ENCODE data around the gene CALCR. TPM values are rescaled to one million over a fixed set of nuclear protein-coding genes. Genes with fewer than 3 reads are reported as not detected.
"Not testable (repeated sequence)": the region's sequence is repeated elsewhere in the genome, so short reads cannot be mapped to it uniquely, and the experiment has no call there.

The CALCR gene
- not detected in 2 replicates for total RNA-seq

DNA sequence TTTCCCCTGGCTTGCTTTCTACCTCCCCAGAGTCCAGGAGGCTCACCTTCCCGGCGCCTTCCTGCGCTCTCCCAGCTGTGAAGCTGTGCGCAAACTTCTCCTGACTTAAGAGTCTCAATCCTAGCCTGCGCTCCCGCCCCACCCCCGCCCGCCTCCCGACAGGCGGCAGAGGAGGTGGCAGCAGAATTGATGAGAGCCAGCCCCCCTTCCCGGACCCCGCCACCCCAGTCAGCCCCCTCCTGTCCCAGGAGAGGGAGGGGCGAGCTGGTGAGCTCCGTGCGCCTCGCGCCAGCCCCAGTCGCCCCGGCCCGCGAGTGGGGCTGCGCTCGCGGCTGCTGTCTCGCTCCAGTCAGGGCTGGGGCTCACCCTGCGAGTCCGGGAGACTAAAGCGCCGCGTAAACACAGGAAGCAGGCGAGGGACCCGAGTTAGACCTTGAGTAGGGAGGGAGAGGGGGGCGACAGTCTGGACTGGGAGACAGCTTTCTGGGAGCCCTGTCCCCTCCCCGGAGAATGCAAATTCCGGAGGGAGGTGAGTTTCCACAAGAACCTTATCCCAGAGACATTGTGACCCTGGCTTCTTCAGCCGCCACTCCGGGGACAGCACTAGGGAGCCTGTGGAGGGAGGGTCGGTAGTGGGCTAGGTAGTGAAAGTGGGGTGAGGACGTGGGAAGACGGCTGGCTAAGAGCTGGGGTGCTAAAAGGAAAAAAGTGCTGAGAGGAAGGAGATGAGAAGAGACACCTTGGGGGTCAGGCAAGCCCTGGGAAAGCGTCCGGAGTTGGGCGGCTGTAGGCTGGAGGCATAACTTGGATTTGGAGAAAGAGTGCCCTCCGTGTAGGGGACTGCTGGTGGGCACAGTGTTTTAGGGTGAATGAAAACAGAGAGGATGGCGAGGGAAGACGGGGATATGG is at the start of gene CALCR:
CALCR (minus strand) TSS at position 79 of the 909 bp plus-strand sequence. CDS start 87,743 bp downstream, outside the sequence.
- intact Hi-C loops (cut with micrococcal nuclease): no loop called here
- no peak for DNase-seq (ENCODE audit: low spot score)
- H3K27me3 Mint-ChIP-seq (ENCODE audit: insufficient read depth): peaks cover 28% of the 10 kb centered on the region
- H3K9me3 Mint-ChIP-seq: no peaks in the 10 kb centered on the region
- H3K4me1 Mint-ChIP-seq (ENCODE audit: low read depth): no peaks in the 10 kb centered on the region
- H3K4me3 Mint-ChIP-seq: no peak within 1 kb of the TSS
- H3K27ac Mint-ChIP-seq: no peak within 1 kb of the TSS
- H3K36me3 Mint-ChIP-seq (ENCODE audit: low read depth): no peaks in the 10 kb centered on the region

DNA sequence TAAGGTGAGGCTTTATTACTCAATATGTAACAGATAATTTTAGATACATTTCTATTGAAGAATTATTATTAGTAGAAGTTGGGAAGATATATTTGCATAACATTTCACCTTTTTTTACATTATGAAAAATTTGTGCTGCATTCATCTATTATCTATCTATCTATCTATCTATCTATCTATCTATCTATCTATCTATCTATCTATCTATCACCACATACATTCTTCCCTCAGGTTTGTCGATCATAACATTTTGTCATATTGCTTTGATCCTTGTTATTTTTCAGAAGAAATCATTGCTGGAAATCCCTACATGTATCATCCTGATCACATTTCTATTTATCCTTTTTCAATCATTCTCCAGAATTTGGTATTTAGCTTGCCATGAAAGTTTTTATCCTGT is 49.3 kb upstream of the CALCR start:
- Mint-ChIP-seq H3K9me3 (no peaks in the 10 kb centered on the region), H3K27me3 (ENCODE audit: insufficient read depth) (peaks cover 2% of the 10 kb centered on the region), H3K36me3 (ENCODE audit: low read depth) (no peaks in the 10 kb centered on the region), H3K4me1 (ENCODE audit: low read depth) (no peaks in the 10 kb centered on the region), H3K27ac (no peak overlapping the region), H3K4me3 (no peak overlapping the region)
- DNase-seq (ENCODE audit: low spot score): no peak
- intact Hi-C loops (cut with micrococcal nuclease): no loop called here

DNA sequence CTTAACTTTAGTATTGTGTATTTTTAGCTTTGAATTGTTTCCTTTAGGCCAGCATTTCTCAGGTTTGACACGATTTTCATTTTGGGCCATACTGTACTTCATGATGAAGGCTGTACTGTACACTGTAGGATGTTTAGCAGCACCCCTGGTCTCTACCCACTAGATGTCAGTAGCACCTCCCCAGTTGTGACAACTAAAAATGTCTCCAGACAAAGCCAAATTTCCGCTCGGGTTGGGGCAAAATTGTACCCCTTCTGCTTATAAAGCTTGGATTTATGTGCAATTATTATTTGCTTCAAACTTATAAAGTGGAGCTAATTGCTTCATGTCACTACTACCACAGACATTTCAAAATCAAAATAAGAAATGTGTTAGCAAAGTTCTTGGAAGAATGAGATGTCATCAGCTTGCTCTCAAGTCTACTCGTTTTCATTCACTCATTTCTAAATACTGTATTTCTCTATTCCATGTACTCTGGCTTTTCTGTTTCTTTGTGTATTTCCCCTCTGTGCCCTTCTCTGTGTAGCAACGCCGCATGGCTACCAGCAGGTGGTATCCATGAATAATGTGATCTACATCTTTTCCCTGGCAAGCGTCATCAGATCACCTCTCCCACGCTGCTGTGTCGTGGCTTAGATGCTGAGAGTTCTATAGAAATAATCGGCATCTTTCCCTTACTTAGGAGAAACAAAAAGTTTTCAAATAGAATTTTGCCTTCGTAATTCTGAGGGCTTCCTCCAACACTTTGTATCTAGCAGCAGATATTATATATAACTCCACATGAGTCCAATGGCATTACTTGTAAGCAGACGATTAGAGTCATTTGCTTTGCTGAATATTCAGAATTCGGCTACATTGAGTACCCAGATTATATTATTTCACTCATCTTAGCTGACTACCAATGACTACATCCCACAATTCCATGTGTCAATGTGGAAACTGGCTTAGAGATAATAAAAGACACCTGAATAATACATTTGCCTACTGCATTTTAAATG is 47.8 kb upstream of the CALCR start:
- Mint-ChIP-seq H3K27me3 (ENCODE audit: insufficient read depth) (peaks cover 2% of the 10 kb centered on the region), H3K4me3 (no peak overlapping the region), H3K36me3 (ENCODE audit: low read depth) (no peaks in the 10 kb centered on the region), H3K27ac (no peak overlapping the region), H3K4me1 (ENCODE audit: low read depth) (no peaks in the 10 kb centered on the region), H3K9me3 (no peaks in the 10 kb centered on the region)
- no peak for DNase-seq (ENCODE audit: low spot score)
- intact Hi-C loops (cut with micrococcal nuclease): no loop called here

DNA sequence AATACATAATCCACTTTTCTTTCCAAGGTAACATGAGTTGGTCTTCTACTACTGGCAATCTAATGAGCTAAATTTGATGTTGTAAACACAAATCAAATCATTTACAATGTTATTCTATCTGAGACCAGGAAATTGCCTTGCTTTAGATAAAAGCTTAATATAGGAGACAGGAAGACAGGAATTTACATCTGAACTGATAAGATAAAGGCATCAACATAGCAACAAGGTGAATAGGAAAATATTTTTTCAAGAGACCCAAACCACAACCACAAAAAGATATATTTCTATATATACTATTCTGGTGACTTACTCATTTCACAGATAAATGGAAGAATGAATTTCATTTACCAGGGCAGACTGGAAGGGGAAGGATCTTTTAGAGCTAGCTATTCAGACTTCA is 46.3 kb upstream of the CALCR start:
- intact Hi-C loops (cut with micrococcal nuclease): no loop called here
- H3K4me1 Mint-ChIP-seq (ENCODE audit: low read depth): no peaks in the 10 kb centered on the region
- H3K4me3 Mint-ChIP-seq: no peak overlapping the region
- no peaks in the 10 kb centered on the region for H3K9me3 Mint-ChIP-seq
- no peaks in the 10 kb centered on the region for H3K36me3 Mint-ChIP-seq (ENCODE audit: low read depth)
- no peak for DNase-seq (ENCODE audit: low spot score)
- peaks cover 2% of the 10 kb centered on the region for H3K27me3 Mint-ChIP-seq (ENCODE audit: insufficient read depth)
- H3K27ac Mint-ChIP-seq: no peak overlapping the region

DNA sequence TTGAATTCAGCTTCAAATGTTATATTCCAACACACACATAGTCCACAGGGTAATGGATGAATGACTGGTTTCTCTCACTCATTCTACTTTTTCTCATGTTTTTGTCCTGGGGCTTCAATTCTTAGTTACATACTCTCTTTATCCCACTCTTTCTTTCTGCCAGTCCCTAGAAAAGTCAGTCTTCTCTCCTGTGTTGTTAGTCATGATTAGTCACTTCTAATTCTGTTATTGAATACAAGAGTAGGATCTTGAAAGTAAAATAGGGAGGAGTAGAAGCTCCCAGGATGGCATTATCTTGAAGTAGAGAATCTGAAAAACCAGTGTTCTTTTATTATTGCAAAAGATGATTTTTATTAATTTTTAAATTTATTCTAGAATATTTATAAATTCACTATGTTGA is 45.5 kb upstream of the CALCR start:
- H3K4me1 Mint-ChIP-seq (ENCODE audit: low read depth): no peaks in the 10 kb centered on the region
- H3K4me3 Mint-ChIP-seq: no peak overlapping the region
- intact Hi-C loops (cut with micrococcal nuclease): no loop called here
- peaks cover 2% of the 10 kb centered on the region for H3K27me3 Mint-ChIP-seq (ENCODE audit: insufficient read depth)
- no peaks in the 10 kb centered on the region for H3K9me3 Mint-ChIP-seq
- no peak for DNase-seq (ENCODE audit: low spot score)
- H3K27ac Mint-ChIP-seq: no peak overlapping the region
- H3K36me3 Mint-ChIP-seq (ENCODE audit: low read depth): no peaks in the 10 kb centered on the region

DNA sequence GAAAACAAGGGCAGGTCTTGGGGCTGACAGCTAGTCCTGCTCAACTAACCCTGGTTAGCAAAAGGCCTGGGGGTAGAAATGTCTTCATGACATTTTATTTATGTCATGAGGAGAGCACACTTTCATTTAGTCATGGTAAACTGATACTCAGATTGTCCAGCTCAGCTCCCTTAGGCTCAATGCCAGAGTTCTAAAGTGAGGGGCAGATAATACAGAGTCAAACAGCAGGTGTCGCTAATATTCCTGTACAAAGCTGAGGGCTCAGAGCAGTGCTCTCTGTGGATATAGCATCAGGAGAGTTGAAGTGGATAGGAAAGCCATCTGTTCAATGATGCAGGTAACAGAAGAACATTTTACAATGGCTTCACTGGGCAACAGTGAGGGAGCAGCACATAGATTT is 26.8 kb upstream of the CALCR start:
- no peak for DNase-seq (ENCODE audit: low spot score)
- intact Hi-C loops (cut with micrococcal nuclease): no loop called here
- H3K27me3 Mint-ChIP-seq (ENCODE audit: insufficient read depth): no peaks in the 10 kb centered on the region

DNA sequence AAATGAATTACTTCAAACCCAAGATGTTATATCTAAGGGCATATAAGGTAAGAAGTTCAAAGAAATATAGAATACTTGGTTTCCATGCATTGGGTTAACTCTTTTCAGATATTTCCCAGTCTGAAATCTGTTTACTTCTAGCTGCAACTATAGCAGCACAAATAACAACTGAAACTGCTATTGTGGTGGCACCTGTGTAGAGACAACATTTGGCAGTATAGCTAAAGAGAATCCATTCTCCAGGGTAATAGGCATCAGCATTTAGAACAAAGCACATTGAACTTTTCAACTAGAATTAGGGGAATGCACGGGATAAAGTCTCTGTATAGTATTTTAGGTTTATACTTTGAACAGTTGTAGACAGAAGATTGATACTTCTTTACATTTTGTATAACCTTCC is 19.7 kb upstream of the CALCR start:
- no peak for DNase-seq (ENCODE audit: low spot score)
- no peak overlapping the region for H3K4me3 Mint-ChIP-seq
- H3K27ac Mint-ChIP-seq: no peak overlapping the region
- intact Hi-C loops (cut with micrococcal nuclease): no loop called here
- no peaks in the 10 kb centered on the region for H3K9me3 Mint-ChIP-seq
- H3K4me1 Mint-ChIP-seq (ENCODE audit: low read depth): no peaks in the 10 kb centered on the region
- H3K36me3 Mint-ChIP-seq (ENCODE audit: low read depth): no peaks in the 10 kb centered on the region
- no peaks in the 10 kb centered on the region for H3K27me3 Mint-ChIP-seq (ENCODE audit: insufficient read depth)

More for the DNA sequence above, 26.8 kb upstream of the CALCR start:
- Mint-ChIP-seq H3K9me3 (no peaks in the 10 kb centered on the region), H3K36me3 (ENCODE audit: low read depth) (no peaks in the 10 kb centered on the region), H3K4me1 (ENCODE audit: low read depth) (no peaks in the 10 kb centered on the region), H3K4me3 (no peak overlapping the region), H3K27ac (no peak overlapping the region)

DNA sequence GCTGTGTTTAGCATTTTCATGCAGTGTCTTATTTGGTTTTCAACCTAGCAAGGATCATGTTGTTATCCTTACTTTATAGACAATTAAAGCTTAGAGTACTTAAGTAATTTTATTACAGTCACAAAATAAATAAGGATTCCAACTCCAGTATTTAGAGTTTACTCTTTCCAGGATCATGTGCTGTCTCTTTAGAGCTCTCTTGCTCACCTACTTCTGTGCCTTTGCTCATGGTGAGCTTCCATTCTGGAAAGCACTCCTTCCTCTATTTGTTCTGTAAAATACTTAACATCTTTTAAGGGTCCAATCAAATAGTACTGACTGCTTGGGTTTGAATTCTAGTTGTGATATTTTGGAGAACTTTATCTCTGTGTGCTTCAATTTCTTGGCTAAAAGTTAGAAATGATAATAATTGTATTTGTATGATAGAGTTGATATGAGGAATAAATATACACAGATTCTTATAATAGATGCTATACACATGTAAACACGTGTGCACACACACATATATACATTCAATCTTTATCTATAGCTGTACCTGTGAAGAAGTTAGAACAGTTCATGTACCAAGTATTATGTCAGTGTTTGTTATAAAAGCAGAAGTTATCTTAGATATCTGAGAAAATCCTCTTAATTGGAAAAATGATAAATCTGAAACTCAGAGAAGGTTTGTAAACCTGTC is 18.2 kb upstream of the CALCR start:
- no peaks in the 10 kb centered on the region for H3K27me3 Mint-ChIP-seq (ENCODE audit: insufficient read depth)
- DNase-seq (ENCODE audit: low spot score): no peak
- H3K4me3 Mint-ChIP-seq: no peak overlapping the region
- no peaks in the 10 kb centered on the region for H3K4me1 Mint-ChIP-seq (ENCODE audit: low read depth)
- no peaks in the 10 kb centered on the region for H3K9me3 Mint-ChIP-seq
- no peaks in the 10 kb centered on the region for H3K36me3 Mint-ChIP-seq (ENCODE audit: low read depth)
- no peak overlapping the region for H3K27ac Mint-ChIP-seq
- intact Hi-C loops (cut with micrococcal nuclease): no loop called here

DNA sequence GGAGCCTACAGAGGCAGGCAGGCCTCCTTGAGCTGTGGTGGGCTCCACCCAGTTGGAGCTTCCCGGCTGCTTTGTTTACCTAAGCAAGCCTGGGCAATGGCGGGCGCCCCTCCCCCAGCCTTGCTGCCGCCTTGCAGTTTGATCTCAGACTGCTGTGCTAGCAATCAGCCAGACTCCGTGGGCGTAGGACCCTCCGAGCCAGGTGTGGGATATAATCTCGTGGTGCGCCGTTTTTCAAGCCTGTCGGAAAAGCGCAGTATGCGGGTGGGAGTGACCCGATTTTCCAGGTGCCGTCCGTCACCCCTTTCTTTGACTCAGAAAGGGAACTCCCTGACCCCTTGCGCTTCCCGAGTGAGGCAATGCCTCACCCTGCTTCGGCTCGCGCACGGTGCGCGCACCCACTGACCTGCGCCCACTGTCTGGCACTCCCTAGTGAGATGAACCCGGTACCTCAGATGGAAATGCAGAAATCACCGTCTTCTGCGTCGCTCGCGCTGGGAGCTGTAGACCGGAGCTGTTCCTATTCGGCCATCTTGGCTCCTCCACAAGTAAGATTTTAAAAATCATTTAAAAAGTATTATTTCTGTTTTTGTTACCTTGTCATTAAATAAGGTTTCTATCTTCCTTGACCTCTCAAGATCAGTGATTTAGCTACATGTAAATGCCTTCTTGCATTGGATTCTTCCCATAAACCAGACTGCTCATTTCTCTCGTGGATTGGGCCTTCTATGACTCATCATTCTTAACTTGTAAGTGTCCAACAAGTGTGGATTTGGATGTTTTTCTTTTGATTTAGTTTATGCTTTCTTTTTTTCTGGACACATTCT is 16.9 kb upstream of the CALCR start:
- H3K27me3 Mint-ChIP-seq (ENCODE audit: insufficient read depth); H3K4me3 Mint-ChIP-seq; H3K36me3 Mint-ChIP-seq (ENCODE audit: low read depth); H3K27ac Mint-ChIP-seq; intact Hi-C loops (cut with micrococcal nuclease); DNase-seq (ENCODE audit: low spot score); H3K4me1 Mint-ChIP-seq (ENCODE audit: low read depth); H3K9me3 Mint-ChIP-seq: not testable (repeated sequence)

DNA sequence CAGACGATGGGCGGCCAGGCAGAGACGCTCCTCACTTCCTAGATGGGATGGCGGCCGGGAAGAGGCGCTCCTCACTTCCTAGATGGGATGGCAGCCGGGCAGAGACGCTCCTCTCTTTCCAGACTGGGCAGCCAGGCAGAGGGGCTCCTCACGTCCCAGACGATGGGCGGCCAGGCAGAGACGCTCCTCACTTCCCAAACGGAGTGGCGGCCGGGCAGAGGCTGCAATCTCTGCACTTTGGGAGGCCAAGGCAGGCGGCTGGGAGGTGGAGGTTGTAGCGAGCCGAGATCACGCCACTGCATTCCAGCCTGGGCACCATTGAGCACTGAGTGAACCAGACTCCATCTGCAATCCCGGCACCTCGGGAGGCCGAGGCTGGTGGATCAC is 11.9 kb upstream of the CALCR start:
- H3K4me3 Mint-ChIP-seq; H3K4me1 Mint-ChIP-seq (ENCODE audit: low read depth); H3K27ac Mint-ChIP-seq; intact Hi-C loops (cut with micrococcal nuclease); H3K36me3 Mint-ChIP-seq (ENCODE audit: low read depth); H3K27me3 Mint-ChIP-seq (ENCODE audit: insufficient read depth); DNase-seq (ENCODE audit: low spot score); H3K9me3 Mint-ChIP-seq: not testable (repeated sequence)

DNA sequence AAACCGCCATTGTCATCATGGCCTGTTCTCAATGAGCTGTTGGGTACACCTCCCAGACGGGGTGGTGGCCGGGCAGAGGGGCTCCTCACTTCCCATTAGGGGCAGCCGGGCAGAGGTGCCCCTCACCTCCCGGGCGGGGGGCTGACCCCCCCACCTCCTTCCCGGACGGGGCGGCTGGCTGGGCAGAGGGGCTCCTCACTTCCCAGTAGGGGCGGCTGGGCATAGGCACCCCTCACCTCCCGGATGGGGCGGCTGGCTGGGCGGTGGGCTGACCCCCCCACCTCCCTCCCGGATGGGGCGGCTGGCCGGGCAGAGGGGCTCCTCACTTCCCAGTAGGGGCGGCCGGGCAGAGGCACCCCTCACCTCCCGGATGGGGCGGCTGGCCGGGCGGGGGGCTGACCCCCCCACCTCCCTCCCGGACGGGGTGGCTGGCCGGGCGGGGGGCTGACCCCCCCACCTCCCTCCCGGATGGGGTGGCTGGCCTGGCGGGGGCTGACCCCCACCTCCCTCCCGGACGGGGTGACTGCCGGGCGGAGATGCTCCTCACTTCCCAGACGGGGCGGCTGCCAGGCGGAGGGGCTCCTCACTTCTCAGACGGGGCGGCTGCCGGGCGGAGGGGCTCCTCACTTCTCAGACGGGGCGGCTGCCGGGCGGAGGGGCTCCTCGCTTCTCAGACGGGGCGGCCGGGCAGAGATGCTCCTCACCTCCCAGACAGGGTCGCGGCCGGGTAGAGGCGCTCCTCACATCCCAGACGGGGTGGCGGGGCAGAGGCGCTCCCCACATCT is 11.4 kb upstream of the CALCR start:
- H3K27me3 Mint-ChIP-seq (ENCODE audit: insufficient read depth); H3K36me3 Mint-ChIP-seq (ENCODE audit: low read depth); H3K9me3 Mint-ChIP-seq; H3K4me1 Mint-ChIP-seq (ENCODE audit: low read depth); intact Hi-C loops (cut with micrococcal nuclease); H3K27ac Mint-ChIP-seq; DNase-seq (ENCODE audit: low spot score); H3K4me3 Mint-ChIP-seq: not testable (repeated sequence)

All from activated T-helper 1 cell treated with anti-CD3 and anti-CD28 coated beads, Interleukin-12 subunit alpha, Interleukin-12 subunit beta, Interleukin-2, Interleukin-4 antibody, amounts not matched to agents 30 ng/mL and 10 ng/mL and 1 ng/mL, durations not matched to agents 14 hours and 24 hours and 36 hours (primary cell).